D721Med (cell line): ENCODE measurements around the gene FOXK2.

Source experiments
- DNase-seq: peaks from one replicate; pipeline ENCODE4 v3.0.0; 2011; ENCODE audit warnings: low spot score; ENCODE audit not compliant: insufficient read length
- FAIRE-seq: peaks from 2 replicates; lab custom pipeline; 2011; peaks lifted over from hg19 to GRCh38; lab: Jason Lieb, UNC
- CTCF ChIP-seq: IDR thresholded peaks from 2 replicates; pipeline ENCODE4 v1.5.1; 2012; ENCODE audit warnings: mild to moderate bottlenecking, control low read depth; ENCODE audit not compliant: insufficient read depth; ENCODE audit errors: missing control alignments

Gene FOXK2

GRCh38 chr17:82648742-82649331, 129.3 kb downstream of the FOXK2 start:
- peak; percentile 61 for DNase-seq
- no peak for FAIRE-seq
- TF ChIP-seq CTCF = no peak

DNA sequence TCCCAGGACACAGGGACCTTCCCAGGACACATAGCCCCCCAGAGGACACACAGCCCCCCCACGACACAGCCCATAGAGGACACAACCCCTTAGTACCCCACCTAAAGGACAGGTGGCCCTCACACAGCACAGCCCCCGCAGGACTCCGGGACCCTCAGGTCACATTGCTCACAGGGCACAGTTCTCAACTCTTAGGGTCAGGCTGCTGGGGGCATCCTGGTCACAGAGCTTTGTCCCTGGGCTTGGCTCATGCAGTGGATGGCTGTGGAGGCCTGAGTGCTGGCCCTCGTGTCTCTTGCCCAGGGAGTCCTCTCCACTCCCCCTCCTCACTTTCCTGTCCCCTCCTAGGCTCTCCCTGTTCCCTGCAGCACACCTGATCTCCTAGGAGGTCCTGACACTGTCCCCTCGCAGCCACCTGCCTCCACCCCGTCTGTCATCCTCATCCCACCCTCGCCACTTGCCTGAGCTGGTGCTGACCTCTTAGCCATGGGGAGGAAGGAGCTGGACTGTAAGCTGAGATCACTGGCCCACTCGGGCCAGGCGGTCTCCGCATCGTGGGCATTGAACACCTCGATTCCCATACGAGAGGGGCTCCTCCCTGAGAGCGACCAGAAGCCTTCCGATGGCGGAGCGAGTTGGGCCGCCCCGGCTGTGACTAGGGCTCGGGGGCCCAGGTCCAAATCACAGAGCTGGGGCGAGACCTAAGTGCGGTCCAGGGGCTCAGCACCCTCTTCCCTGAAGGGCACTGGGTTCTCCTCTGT, 130.1 kb downstream of the FOXK2 start:
- DNase-seq = no peak
- TF ChIP-seq CTCF = no peak
- no peak for FAIRE-seq

- DNase-seq (no peak), FAIRE-seq (no peak)
- no peak for TF ChIP-seq CTCF
Observed at GRCh38 chr17:82650723-82651122, 131.2 kb downstream of the FOXK2 start.

DNA sequence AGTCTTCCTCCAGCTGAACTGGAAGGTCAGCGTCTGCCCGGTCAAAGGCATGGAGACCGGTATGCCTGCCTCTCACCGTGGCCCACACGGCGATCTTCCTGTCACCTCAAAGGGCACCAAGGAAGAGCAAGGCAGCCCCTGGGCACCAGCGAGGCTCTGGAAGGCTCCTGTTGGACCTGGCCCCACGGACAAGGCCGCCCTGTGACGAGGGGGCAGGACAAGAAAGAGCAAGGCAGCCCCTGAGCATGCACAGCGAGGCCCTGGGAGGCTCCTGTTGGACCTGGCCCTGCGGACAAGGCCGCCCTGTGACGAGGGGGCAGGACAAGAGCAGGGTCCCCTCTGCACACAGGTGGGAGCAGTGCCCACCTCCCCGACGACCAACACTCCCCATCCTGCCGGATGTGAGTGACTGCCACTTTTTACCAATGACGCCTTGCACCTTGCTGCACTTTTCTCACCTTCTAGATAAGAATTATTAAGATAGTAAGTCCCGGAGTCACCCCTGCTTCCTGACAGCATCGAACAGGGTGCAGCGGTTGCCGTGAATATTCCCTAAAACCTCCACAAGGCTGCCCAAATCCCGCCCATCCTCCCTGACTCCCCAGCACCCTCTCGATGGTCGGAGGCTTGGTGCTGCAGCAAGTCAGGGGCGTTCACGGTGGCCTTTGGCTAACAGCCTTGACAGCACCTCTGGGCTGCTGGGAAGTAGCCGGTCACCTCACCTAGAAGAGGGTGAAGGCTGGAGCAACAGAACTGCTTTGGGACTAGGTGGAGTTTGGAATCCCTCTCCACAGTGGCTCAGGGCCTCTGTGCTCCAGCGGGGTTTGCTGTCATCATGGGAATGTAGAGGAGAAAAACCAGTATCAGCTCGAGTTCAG, 134.4 kb downstream of the FOXK2 start:
- FAIRE-seq (no peak), DNase-seq (no peak)
- TF ChIP-seq CTCF = no peak
